GM19395 (cell line): Measurements from ENCODE around the gene RIT2.

ENCODE experiments used
- ATAC-seq: cut with Tn5 transposase; IDR thresholded peaks from one replicate; pipeline ENCODE4 v1.9.1; 2021; ENCODE audit warnings: mild to moderate bottlenecking, moderate library complexity; ENCODE audit not compliant: unreplicated experiment

The RIT2 gene

GRCh38 chr18:43092539-43092938 is 22.9 kb downstream of the RIT2 start:
- no peak for ATAC-seq

GRCh38 chr18:43081396-43081795 is 34.1 kb downstream of the RIT2 start:
- ATAC-seq = no peak

DNA sequence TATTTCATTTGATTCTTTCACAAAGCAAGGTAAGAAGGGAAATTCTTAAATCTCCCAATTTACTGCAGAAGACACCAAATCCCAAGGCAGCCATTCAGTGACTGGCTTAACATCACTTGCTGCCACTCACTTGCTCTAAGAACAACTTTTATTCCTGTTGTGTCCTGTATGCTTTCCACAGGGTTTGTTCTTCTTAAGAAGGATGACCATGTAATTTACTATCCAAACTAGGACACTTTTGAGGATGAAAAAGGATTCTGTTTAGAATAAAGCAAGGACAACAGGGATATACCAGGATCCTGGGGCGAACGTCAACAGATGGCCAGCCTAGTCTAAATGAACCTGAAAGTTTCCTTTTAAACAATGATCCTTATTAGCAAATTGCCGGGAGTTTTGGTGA is 34.8 kb downstream of the RIT2 start:
- no peak for ATAC-seq

DNA sequence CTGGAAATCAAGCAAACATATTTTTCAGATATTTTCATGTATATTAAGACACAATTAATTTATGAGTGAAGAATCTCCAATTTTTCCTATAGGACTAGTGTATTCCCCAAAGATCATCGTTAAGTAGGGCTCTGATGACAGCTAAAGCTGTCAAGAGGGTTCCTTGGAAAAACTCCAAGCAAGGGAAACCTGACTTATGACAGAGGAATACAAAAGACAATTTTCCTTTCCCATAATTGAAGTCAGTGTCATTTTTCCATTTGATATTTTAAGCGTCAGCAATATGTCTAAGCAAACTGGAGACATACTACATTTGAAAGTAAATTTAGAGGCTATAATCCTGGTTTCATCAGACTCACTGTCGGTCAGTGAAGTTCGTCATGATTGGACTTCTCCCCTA is 36.1 kb downstream of the RIT2 start:
- ATAC-seq = no peak

DNA sequence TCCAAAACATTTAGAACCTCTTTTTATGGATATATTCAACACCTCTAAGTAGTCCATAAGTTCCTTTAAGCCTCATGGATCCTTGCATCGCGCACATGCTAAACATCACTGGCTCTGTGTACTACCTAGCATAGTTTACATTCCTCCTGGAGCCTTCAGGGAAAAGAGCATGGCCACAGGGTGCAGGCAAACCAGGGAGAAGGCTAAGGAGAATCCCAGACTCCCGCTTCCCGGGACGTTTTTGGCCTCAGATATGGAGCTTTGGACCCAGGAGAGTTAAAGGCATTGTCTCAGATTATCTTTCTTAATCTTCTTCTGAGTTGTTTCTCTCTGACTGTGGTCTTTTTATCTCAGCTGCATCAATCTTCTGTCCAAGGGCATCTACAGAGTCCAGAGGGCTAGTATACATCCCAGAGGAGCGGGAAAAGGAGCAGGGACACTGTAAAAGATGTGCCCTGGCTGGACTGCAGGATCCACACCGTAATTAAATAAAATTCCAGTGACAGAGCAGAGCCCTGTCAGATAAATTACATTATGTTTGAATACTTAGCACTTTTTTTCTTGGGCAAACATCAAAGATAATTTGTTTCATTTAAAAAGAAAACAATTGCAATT is 36.9 kb downstream of the RIT2 start:
- ATAC-seq = no peak

- ATAC-seq = no peak
Observed at GRCh38 chr18:43077510-43078308, 37.8 kb downstream of the RIT2 start.

GRCh38 chr18:43073771-43074170 is 41.7 kb downstream of the RIT2 start:
- ATAC-seq = no peak

DNA sequence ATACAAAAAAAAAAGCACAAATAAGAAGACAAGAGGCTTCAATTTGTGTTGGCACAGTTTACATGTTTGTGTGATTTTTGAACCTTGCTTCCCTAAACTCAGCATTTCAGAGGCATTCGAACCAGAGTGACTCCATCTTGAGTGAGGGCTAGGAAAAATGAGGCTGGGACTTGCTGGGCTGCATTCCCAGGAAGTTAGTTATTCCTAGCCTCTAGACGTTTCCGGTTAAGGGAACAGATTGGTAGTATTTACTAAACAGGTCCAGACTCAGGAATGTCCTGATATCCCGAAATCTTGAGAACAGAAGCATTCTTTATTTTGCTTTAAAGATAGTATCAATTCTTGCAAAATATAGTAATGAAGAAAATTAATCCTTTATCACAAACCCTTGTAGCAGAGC is 46.7 kb downstream of the RIT2 start:
- ATAC-seq = no peak

GRCh38 chr18:43067570-43067969 is 47.9 kb downstream of the RIT2 start:
- ATAC-seq = no peak

- ATAC-seq = no peak
Observed at GRCh38 chr18:43061816-43062215, 53.7 kb downstream of the RIT2 start.

GRCh38 chr18:43061318-43061717 is 54.2 kb downstream of the RIT2 start:
- ATAC-seq = no peak

GRCh38 chr18:43060020-43060419 is 55.5 kb downstream of the RIT2 start:
- no peak for ATAC-seq

- no peak for ATAC-seq
Observed at GRCh38 chr18:43054815-43055519, 60.5 kb downstream of the RIT2 start.

- ATAC-seq = no peak
Observed at GRCh38 chr18:43049021-43049420, 66.5 kb downstream of the RIT2 start.

- ATAC-seq = no peak
Observed at GRCh38 chr18:43046322-43046721, 69.2 kb downstream of the RIT2 start.

- ATAC-seq = no peak
Observed at GRCh38 chr18:43043626-43044025, 71.9 kb downstream of the RIT2 start.

DNA sequence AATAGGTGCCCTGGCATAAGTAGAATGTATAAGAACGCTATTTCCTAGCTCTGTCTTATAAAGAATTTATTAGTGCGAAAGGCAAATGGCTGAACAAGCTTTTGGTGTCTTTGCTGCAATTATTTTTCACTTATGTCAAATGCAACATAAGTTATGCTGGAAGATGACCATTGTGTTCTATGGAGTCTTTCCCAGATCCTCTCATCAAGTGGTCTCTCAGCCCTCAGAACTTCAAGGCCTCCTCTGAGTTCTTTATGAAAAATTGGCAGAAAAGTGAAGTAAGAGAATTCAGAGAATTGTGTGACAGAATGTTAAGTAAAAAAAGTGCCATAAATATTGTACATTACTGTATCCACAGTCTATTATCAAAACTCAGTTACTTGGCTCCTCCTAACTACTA is 75.2 kb downstream of the RIT2 start:
- no peak for ATAC-seq

- ATAC-seq = no peak
Observed at GRCh38 chr18:43034683-43035500, 80.6 kb downstream of the RIT2 start.

- ATAC-seq = no peak
Observed at GRCh38 chr18:43031169-43031568, 84.3 kb downstream of the RIT2 start.

DNA sequence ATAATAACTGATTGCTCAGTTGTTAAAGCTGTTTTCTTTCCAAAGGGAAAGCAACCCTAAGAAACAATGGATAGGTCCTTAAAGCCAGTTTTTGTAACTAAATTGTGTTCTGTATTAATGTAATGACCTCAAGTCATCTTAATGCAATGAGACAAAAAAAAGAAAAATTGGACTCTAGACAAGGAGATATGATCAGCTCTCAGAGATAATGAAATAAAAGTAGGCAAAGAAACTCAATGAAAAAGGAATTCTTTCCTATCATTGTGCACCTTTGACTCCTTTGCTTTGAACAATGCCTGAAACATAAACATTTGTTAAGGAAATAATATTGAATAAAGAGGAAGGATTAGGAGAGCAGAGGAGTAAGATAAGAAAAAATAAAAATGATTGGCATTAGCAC is 86.1 kb downstream of the RIT2 start:
- ATAC-seq = no peak

DNA sequence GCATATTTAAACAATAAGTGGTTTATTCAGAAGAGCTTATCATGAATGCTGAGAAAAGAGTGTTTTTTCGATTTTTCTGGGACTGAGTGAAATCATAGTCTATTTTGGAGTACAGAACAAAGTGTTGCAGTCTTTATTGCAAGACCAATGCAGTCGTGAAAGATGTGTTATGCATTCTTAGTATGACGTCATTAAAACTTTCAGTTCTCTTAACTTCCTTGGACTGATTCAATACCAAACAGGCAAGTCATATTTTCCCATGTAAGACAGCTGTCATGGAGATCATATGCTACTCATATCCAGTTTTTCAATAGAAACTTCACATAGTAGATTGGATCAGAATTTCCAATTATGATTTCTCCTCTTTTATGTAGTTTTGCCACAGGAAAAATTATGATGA is 92.6 kb downstream of the RIT2 start:
- ATAC-seq = no peak
